ENCODE data around the gene ST3GAL5.
"Not testable (repeated sequence)": the region's sequence is repeated elsewhere in the genome, so short reads cannot be mapped to it uniquely, and the experiment has no call there.

The ST3GAL5 gene

GRCh38 chr2:85831735-85832134, 57.1 kb downstream of the ST3GAL5 start:
- H3K27ac ChIP-seq: no peak overlapping the region
- H3K4me2 ChIP-seq: no peak overlapping the region

GRCh38 chr2:85830645-85831044, 58.1 kb downstream of the ST3GAL5 start:
- H3K4me2 ChIP-seq: no peak overlapping the region
- peaks cover 0 to 11% (median 2%) of the 10 kb centered on the region in 11 experiments; a peak in 11 of 22 replicates for H3K9me3 ChIP-seq (replicated peaks in 1 of 11)
- no peak for TF ChIP-seq Cebpa-rat (IDR thresholded peaks at IDR 0.05)
- H3K9ac ChIP-seq: no peak overlapping the region
- H3K4me1 ChIP-seq: peaks cover 7 to 29% (median 19%) of the 10 kb centered on the region in 10 experiments; a peak in 19 of 20 replicates
- no peaks in the 10 kb centered on the region for H3K27me3 ChIP-seq
- no peak overlapping the region for H3K4me3 ChIP-seq
- H3K27ac ChIP-seq: no peak overlapping the region
- no peaks in the 10 kb centered on the region for H4K20me1 ChIP-seq
- no peaks in the 10 kb centered on the region for H3K36me3 ChIP-seq

More at GRCh38 chr2:85831735-85832134, 57.1 kb downstream of the ST3GAL5 start:
- TF ChIP-seq Cebpa-rat (IDR thresholded peaks at IDR 0.05): no peak
- Histone ChIP-seq H3K9me3 (replicated peaks in 1 of 11) (peaks cover 4 to 21% (median 9%) of the 10 kb centered on the region in 11 experiments; a peak in 16 of 22 replicates), H4K20me1 (no peaks in the 10 kb centered on the region), H3K4me3 (no peak overlapping the region), H3K36me3 (no peaks in the 10 kb centered on the region), H3K4me1 (peaks cover 7 to 29% (median 19%) of the 10 kb centered on the region in 10 experiments; a peak in 19 of 20 replicates), H3K9ac (no peak overlapping the region), H3K27me3 (no peaks in the 10 kb centered on the region)

- H3K27me3 ChIP-seq; H3K9ac ChIP-seq; H4K20me1 ChIP-seq; H3K36me3 ChIP-seq; H3K27ac ChIP-seq; H3K4me3 ChIP-seq; H3K9me3 ChIP-seq (replicated peaks in 1 of 11): not testable (repeated sequence)
- H3K4me2 ChIP-seq: peak overlapping the region in 9 of 11 experiments; percentile 12 to 59 (median 29); a peak in 14 of 22 replicates
- H3K4me1 ChIP-seq: peaks cover 7 to 29% (median 19%) of the 10 kb centered on the region in 10 experiments; a peak in 19 of 20 replicates
Measured at GRCh38 chr2:85829394-85829793, 59.4 kb downstream of the ST3GAL5 start.

GRCh38 chr2:85828725-85829124, 60.1 kb downstream of the ST3GAL5 start:
- Histone ChIP-seq H3K27me3 (no peaks in the 10 kb centered on the region), H3K9ac (no peak overlapping the region), H3K9me3 (replicated peaks in 1 of 11) (no peaks in the 10 kb centered on the region; a peak in 1 of 22 replicates), H3K4me2 (no peak overlapping the region), H3K4me1 (peaks cover 7 to 29% (median 19%) of the 10 kb centered on the region in 10 experiments; a peak in 19 of 20 replicates), H3K27ac (no peak overlapping the region), H4K20me1 (no peaks in the 10 kb centered on the region), H3K36me3 (no peaks in the 10 kb centered on the region), H3K4me3 (no peak overlapping the region)
- TF ChIP-seq Cebpa-rat (IDR thresholded peaks at IDR 0.05): no peak

GRCh38 chr2:85827879-85828569, 60.8 kb downstream of the ST3GAL5 start:
- Histone ChIP-seq H3K27me3 (no peaks in the 10 kb centered on the region), H3K4me3 (no peak overlapping the region), H3K36me3 (no peaks in the 10 kb centered on the region), H4K20me1 (no peaks in the 10 kb centered on the region), H3K27ac (peak overlapping the region in 2 of 11 experiments; percentile 17 to 26; a peak in 2 of 22 replicates), H3K4me2 (peak overlapping the region in 10 of 11 experiments; percentile 37 to 74 (median 58); a peak in 19 of 22 replicates), H3K4me1 (peaks cover 7 to 29% (median 19%) of the 10 kb centered on the region in 10 experiments; a peak in 19 of 20 replicates), H3K9me3 (replicated peaks in 1 of 11) (no peaks in the 10 kb centered on the region; a peak in 1 of 22 replicates), H3K9ac (peak overlapping the region in 6 of 11 experiments; percentile 25 to 55 (median 44); a peak in 2 of 22 replicates)
- no peak for TF ChIP-seq Cebpa-rat (IDR thresholded peaks at IDR 0.05)

GRCh38 chr2:85826990-85827878, 61.6 kb downstream of the ST3GAL5 start:
- H3K4me3 ChIP-seq: no peak overlapping the region
- no peaks in the 10 kb centered on the region; a peak in 1 of 22 replicates for H3K9me3 ChIP-seq (replicated peaks in 1 of 11)
- peaks cover 7 to 29% (median 19%) of the 10 kb centered on the region in 10 experiments; a peak in 19 of 20 replicates for H3K4me1 ChIP-seq
- peak overlapping the region in 10 of 11 experiments; percentile 37 to 74 (median 58); a peak in 19 of 22 replicates for H3K4me2 ChIP-seq
- no peaks in the 10 kb centered on the region for H4K20me1 ChIP-seq
- H3K9ac ChIP-seq: peak overlapping the region in 6 of 11 experiments; percentile 25 to 55 (median 44); a peak in 4 of 22 replicates
- no peak for TF ChIP-seq Cebpa-rat (IDR thresholded peaks at IDR 0.05)
- no peaks in the 10 kb centered on the region for H3K36me3 ChIP-seq
- H3K27me3 ChIP-seq: no peaks in the 10 kb centered on the region
- peak overlapping the region in 2 of 11 experiments; percentile 17 to 26; a peak in 2 of 22 replicates for H3K27ac ChIP-seq

- H4K20me1 ChIP-seq: no peaks in the 10 kb centered on the region
- no peaks in the 10 kb centered on the region for H3K27me3 ChIP-seq
- TF ChIP-seq Cebpa-rat (IDR thresholded peaks at IDR 0.05): no peak
- no peak overlapping the region for H3K4me2 ChIP-seq
- H3K27ac ChIP-seq: no peak overlapping the region
- no peak overlapping the region for H3K4me3 ChIP-seq
- H3K4me1 ChIP-seq: peaks cover 0 to 18% (median 8%) of the 10 kb centered on the region in 10 experiments; a peak in 14 of 20 replicates
- no peaks in the 10 kb centered on the region for H3K36me3 ChIP-seq
- no peaks in the 10 kb centered on the region for H3K9me3 ChIP-seq (replicated peaks in 1 of 11)
- no peak overlapping the region for H3K9ac ChIP-seq
Measured at GRCh38 chr2:85823951-85824350, 64.8 kb downstream of the ST3GAL5 start.

GRCh38 chr2:85822766-85823165, 66.0 kb downstream of the ST3GAL5 start:
- Histone ChIP-seq H3K36me3 (no peaks in the 10 kb centered on the region), H3K27ac (no peak overlapping the region), H3K9me3 (replicated peaks in 1 of 11) (no peaks in the 10 kb centered on the region), H3K4me2 (no peak overlapping the region), H3K27me3 (no peaks in the 10 kb centered on the region), H3K4me1 (peaks cover 0 to 10% (median 7%) of the 10 kb centered on the region in 10 experiments; a peak in 14 of 20 replicates), H4K20me1 (no peaks in the 10 kb centered on the region), H3K9ac (no peak overlapping the region), H3K4me3 (no peak overlapping the region)
- TF ChIP-seq Cebpa-rat (IDR thresholded peaks at IDR 0.05): no peak

All from BLaER1 treated with 17β-estradiol and CSF1 and Interleukin-3, amounts not matched to agents 10 nM and 100 nM (cell line).